RWPE2 (cell line): ENCODE results near the gene SUSD2.
"Not testable (repeated sequence)": the region's sequence is repeated elsewhere in the genome, so short reads cannot be mapped to it uniquely, and the experiment has no call there.

Experiments
- ATAC-seq: fragments of 200-7000 bp; cut with Tn5 transposase; 3 replicates; pipeline ENCODE4 v1.9.1; 2021; ENCODE audit warnings: low read depth
- DNase-seq: peaks from one replicate; pipeline ENCODE4 v3.0.0-alpha.2; 2020; ENCODE audit warnings: low spot score
- H3K27ac ChIP-seq: fragments of 450-650 bp; 2 replicates; pipeline ENCODE4 v1.5.1; 2017; ENCODE audit warnings: mild to moderate bottlenecking; ENCODE audit not compliant: poor library complexity, severe bottlenecking
- H3K27me3 ChIP-seq: fragments of 250-450 bp; sonication (Bioruptor Pico); 2 replicates; pipeline ENCODE4 v1.5.1; 2021; ENCODE audit warnings: mild to moderate bottlenecking, moderate library complexity; ENCODE audit not compliant: insufficient read depth, poor library complexity, severe bottlenecking
- H3K36me3 ChIP-seq: fragments of 250-450 bp; sonication (Bioruptor Pico); 2 replicates; pipeline ENCODE4 v1.5.1; 2020; ENCODE audit warnings: low read depth, mild to moderate bottlenecking, moderate library complexity
- H3K4me1 ChIP-seq: fragments of 250-450 bp; sonication (Bioruptor Pico); 2 replicates; pipeline ENCODE4 v1.5.1; 2021; ENCODE audit warnings: mild to moderate bottlenecking, moderate library complexity; ENCODE audit not compliant: insufficient read depth, poor library complexity, severe bottlenecking
- H3K4me3 ChIP-seq: fragments of 250-450 bp; sonication (Bioruptor Pico); 2 replicates; pipeline ENCODE4 v1.5.1; 2021; ENCODE audit warnings: mild to moderate bottlenecking, moderate library complexity; ENCODE audit not compliant: severe bottlenecking
- H3K9me3 ChIP-seq: fragments of 250-450 bp; sonication (Bioruptor Pico); 2 replicates; pipeline ENCODE4 v1.5.1; 2021; ENCODE audit warnings: mild to moderate bottlenecking, moderate library complexity; ENCODE audit not compliant: severe bottlenecking
- CTCF ChIP-seq: fragments of 450-650 bp; IDR thresholded peaks from one replicate; pipeline ENCODE4 v1.5.1; 2017; ENCODE audit warnings: mild to moderate bottlenecking, moderate library complexity; ENCODE audit not compliant: poor library complexity, severe bottlenecking

The SUSD2 gene

GRCh38 chr22:24181088-24181995 is at the start of gene SUSD2:
Gene SUSD2, plus strand, starts transcription at chr22:24181487. Its CDS starts 33 bp downstream, at chr22:24181520.
- H3K36me3 ChIP-seq: no peaks in the 10 kb centered on the region
- DNase-seq (no peak), ATAC-seq (peak; percentile 27)
- no peak for TF ChIP-seq CTCF
- no peaks in the 10 kb centered on the region for H3K9me3 ChIP-seq
- H3K27me3 ChIP-seq: no peaks in the 10 kb centered on the region
- H3K27ac ChIP-seq: no peak within 1 kb of the TSS
- H3K4me3 ChIP-seq: no peak within 1 kb of the TSS
- no peaks in the 10 kb centered on the region for H3K4me1 ChIP-seq

GRCh38 chr22:24133187-24133965 is 47.9 kb upstream of the SUSD2 start:
- no peak for TF ChIP-seq CTCF
- no peaks in the 10 kb centered on the region for H3K27me3 ChIP-seq
- H3K4me1 ChIP-seq: no peaks in the 10 kb centered on the region
- ATAC-seq (no peak), DNase-seq (no peak)
- no peak overlapping the region for H3K4me3 ChIP-seq
- peaks cover 14% of the 10 kb centered on the region; the same call in 1 of the 2 replicates for H3K36me3 ChIP-seq
- H3K27ac ChIP-seq: no peak overlapping the region
- H3K9me3 ChIP-seq: no peaks in the 10 kb centered on the region

GRCh38 chr22:24134090-24134846 is 47.0 kb upstream of the SUSD2 start:
- no peak for DNase-seq
- ATAC-seq: no peak
- peaks cover 15% of the 10 kb centered on the region; the same call in 1 of the 2 replicates for H3K36me3 ChIP-seq
- H3K4me3 ChIP-seq: no peak overlapping the region
- no peaks in the 10 kb centered on the region for H3K4me1 ChIP-seq
- H3K9me3 ChIP-seq: no peaks in the 10 kb centered on the region
- TF ChIP-seq CTCF: no peak
- H3K27me3 ChIP-seq: no peaks in the 10 kb centered on the region
- no peak overlapping the region for H3K27ac ChIP-seq

- H3K36me3 ChIP-seq: peaks cover 15% of the 10 kb centered on the region; the same call in 1 of the 2 replicates
- ATAC-seq, H3K4me3 ChIP-seq, H3K27me3 ChIP-seq, H3K4me1 ChIP-seq, DNase-seq, H3K27ac ChIP-seq, H3K9me3 ChIP-seq: not testable (repeated sequence)
These were observed 44.8 kb upstream of the SUSD2 start for GRCh38 chr22:24136533-24136932.

GRCh38 chr22:24137595-24137994 is 43.7 kb upstream of the SUSD2 start:
- no peak overlapping the region for H3K4me3 ChIP-seq
- H3K27ac ChIP-seq: no peak overlapping the region
- H3K9me3 ChIP-seq: no peaks in the 10 kb centered on the region
- peaks cover 15% of the 10 kb centered on the region; the same call in 1 of the 2 replicates for H3K36me3 ChIP-seq
- no peaks in the 10 kb centered on the region for H3K27me3 ChIP-seq
- TF ChIP-seq CTCF: no peak
- DNase-seq (no peak), ATAC-seq (no peak)
- H3K4me1 ChIP-seq: peaks cover 7% of the 10 kb centered on the region
